OCI-LY7 (cell line): Measurements from ENCODE around the gene THAP4.

ENCODE experiments used
- EZH2phosphoT487 ChIP-seq: fragments of 200-600 bp; sonication (generic); IDR thresholded peaks from 2 replicates; pipeline ENCODE4 v1.6.1; 2018; ENCODE audit warnings: low read depth, borderline replicate concordance, mild to moderate bottlenecking, mixed run types, antibody characterized with exemption, low read length, moderate library complexity, mixed read lengths
- TF ChIP-seq, protein P1 (sequence below): fragments of 200-600 bp; sonication (generic); conservative IDR thresholded peaks from 2 replicates; pipeline ENCODE4 v1.5.1; 2014; ENCODE audit warnings: mild to moderate bottlenecking, antibody characterized with exemption, low read length, moderate library complexity, mixed read lengths

DNA sequence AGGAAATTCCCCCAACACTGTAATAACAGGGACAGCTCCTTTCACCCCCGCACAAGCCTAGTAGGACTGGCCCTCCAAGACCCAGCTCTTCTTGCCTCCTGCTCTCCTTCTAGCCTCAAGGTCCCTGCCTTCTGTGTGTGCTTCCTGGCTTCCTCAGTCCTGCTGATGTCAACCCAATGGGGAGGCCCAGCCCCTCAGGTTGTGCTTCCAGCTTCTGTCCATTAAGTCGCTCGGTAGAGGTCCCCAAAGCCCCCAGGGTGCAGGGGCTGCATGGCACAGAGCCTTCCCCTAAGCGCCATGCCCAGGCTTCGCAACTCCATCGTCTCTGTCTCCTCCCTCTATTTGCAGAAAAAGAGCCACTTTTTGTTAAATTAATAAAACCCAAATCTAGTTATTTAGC, 39.4 kb downstream of the THAP4 start:
- TF ChIP-seq, protein P1, sequence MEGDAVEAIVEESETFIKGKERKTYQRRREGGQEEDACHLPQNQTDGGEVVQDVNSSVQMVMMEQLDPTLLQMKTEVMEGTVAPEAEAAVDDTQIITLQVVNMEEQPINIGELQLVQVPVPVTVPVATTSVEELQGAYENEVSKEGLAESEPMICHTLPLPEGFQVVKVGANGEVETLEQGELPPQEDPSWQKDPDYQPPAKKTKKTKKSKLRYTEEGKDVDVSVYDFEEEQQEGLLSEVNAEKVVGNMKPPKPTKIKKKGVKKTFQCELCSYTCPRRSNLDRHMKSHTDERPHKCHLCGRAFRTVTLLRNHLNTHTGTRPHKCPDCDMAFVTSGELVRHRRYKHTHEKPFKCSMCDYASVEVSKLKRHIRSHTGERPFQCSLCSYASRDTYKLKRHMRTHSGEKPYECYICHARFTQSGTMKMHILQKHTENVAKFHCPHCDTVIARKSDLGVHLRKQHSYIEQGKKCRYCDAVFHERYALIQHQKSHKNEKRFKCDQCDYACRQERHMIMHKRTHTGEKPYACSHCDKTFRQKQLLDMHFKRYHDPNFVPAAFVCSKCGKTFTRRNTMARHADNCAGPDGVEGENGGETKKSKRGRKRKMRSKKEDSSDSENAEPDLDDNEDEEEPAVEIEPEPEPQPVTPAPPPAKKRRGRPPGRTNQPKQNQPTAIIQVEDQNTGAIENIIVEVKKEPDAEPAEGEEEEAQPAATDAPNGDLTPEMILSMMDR = no peak
- no peak for TF ChIP-seq EZH2phosphoT487
